GM19397 (cell line): Measurements from ENCODE around the gene SPATS2.
"Not testable (repeated sequence)": the region's sequence is repeated elsewhere in the genome, so short reads cannot be mapped to it uniquely, and the experiment has no call there.

Experiments used
- ATAC-seq: cut with Tn5 transposase; IDR thresholded peaks from one replicate; pipeline ENCODE4 v1.9.1; 2021; ENCODE audit warnings: mild to moderate bottlenecking, moderate library complexity; ENCODE audit not compliant: unreplicated experiment

Gene SPATS2

DNA sequence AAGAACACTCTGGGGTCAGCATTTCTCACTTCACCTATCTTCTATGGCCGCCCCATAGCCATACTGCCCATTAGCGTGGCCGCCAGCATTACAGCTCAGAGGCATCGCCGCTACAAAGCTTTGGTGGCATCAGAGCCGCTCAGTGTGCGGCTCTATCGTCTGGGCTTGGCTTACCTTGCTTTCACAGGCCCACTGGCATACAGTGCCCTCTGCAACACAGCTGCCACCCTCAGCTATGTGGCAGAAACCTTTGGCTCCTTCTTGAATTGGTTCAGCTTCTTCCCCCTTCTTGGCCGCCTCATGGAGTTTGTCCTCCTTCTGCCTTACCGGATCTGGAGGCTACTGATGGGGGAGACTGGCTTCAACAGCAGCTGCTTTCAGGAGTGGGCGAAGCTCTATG, 18.0 kb upstream of the SPATS2 start:
- no peak for ATAC-seq

DNA sequence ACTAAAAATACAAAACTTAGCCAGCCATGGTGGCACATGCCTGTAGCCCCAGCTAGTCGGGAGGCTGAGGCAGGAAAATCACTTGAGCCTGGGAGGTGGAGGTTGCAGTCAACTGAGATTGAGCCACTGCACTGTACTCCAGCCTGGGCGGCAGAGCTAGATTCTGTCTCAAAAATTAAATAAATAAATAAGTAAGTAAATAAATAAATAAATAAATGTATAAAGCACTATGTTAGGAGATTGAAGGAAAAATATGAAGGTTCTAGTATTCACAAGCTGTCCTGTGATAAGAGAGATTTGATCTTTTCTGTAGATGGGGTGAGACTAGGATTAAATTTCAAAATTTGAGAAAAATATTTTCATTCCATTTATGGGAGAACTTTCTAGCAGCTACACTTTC, 14.9 kb upstream of the SPATS2 start:
- no peak for ATAC-seq

DNA sequence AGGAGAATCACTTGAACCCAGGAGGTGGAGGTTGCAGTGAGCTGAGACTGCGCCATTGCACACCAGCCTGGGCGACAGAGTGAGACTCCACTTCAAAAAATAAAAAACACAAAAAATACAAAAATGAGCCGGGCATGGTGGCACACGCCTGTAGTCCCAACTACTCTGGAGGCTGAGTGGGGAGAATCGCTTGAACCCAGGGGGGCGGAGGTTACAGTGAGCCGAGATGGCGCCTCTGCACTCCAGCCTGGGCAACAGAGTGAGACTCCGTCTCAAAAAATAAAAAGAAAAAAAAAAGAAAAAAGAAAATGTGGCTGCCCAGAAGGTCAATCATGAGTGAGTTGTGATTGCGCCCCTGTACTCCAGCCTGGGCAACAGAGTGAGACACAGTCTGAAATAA, 11.3 kb upstream of the SPATS2 start:
- no peak for ATAC-seq

DNA sequence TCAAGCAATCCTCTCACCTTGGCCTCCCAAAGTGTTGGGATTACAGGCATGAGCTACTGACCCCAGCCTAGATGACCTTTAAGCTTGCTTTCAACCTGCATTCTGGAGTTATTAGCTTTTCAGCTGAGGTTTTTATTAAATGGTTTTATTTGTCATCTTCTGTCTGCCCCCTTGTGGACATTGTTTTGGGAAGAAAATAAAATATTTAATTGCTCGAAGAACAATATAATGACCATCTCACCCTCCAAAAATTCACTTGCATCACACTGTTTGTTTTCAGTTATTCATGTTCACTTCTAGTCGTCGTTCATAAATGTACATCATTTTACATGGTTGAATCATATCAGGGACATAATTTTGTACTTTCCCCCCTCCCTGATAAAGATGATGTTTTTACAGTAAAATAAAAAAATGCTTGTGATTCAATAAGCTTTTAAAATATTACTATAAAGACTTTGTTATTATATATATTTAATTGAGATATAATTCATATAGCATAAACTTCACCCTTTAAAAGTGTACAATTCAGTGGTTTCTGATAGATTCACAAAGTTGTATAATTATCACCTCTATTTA, 10.1 kb upstream of the SPATS2 start:
- no peak for ATAC-seq

DNA sequence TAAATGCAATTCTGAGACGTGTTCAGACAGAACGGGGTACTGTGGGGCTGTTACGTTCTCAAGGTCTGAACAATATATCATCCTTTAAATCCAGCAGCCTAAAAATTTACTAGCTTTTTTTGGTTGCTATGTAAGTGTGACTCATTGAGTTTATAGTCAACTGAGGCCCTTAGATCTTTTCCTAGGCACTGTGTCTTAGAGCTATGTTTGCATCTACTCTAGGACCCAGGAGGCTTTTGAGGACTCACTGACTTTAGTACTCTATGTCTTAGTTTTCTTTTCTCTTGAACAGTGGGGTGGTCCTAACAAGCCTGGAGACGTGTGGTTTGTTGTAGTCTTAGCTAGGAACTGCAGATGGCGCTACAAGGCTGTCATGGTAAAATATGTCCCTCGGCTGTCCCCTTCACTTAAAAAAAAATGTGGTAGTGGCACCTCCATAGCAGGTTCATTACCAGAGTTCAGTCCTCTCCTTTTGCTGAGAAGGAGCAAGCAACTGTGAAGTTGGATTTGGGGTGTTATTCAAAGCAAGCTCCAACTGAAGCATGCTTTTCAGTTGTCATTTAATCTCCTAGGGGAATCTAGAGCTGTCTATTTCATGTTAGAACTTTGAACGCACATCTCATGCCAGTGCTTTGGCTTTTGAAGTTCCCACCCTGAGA, 8.7 kb upstream of the SPATS2 start:
- ATAC-seq, result no peak

DNA sequence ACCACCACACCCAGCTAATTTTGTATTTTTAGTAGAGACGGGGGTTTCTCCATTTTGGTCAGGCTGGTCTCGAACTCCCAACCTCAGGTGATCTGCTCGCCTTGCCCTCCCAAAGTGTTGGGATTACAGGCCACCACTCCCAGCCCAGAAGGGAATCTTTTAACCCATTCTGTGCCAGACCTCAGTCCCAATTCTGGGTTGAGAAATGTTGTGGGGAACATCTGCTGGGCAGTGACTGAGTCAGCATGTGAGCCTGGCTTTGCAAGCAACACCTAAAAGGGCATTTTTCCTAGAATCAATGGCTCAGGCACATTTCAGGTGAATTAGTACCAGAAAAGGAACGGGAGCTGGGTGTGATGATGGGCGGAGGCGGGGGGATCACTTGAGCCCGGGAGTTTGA, 7.6 kb upstream of the SPATS2 start:
- no peak for ATAC-seq

DNA sequence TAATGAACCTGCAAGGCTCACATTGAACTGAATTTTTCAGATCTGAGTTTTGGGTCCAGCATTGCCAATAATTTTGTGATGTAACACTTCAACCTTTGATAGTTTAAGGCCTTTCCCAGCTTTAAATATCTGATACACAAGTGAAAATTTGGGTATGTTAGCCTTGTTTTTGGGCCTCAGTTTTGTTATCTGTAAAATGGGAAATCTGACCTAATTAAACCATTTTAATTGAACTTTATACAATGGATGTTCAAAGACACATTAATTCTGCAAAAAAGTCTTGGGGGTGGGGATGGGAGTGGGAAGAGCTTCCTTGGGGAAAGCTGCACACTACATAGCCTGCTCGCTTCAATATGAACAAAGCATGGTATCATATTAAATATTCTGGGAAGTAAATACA, 5.2 kb upstream of the SPATS2 start:
- no peak for ATAC-seq

DNA sequence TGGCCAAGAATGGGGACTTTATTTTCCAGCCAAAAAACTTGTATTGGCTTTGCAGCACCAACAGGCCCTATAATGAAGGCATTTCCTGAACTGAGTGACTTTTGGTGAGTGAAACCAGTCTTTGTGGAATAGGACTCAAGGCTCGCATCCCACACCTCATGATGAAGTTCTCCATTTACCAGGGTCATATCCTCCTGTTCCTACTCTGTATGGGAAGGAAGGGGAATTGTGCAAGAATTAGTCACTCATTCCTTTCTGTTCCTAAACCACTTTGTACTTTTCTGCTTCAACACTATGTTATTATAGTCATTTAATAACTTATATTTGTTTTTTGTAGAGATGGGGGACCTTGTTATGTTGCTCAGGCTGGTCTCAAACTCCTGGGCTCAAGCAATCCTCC, 2.3 kb upstream of the SPATS2 start:
- ATAC-seq, result no peak

DNA sequence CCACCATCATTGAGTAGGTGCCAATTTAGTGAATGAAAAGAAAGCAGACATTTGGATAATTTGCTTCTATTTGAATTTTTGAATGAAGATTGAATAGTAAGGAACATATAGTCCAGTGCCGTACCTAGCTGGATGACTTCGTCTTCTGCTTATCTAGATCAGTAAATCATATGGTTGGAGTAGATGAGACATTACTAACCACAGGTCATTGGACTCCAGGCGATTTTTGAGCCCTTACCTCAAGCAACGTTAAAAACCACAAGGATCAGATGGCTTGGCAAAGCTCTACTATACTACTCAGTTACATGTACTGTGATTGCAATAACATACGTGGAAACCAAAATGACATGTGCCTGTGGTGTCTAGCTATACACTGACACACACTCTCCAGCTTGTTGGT, 1.7 kb upstream of the SPATS2 start:
- ATAC-seq, result no peak

DNA sequence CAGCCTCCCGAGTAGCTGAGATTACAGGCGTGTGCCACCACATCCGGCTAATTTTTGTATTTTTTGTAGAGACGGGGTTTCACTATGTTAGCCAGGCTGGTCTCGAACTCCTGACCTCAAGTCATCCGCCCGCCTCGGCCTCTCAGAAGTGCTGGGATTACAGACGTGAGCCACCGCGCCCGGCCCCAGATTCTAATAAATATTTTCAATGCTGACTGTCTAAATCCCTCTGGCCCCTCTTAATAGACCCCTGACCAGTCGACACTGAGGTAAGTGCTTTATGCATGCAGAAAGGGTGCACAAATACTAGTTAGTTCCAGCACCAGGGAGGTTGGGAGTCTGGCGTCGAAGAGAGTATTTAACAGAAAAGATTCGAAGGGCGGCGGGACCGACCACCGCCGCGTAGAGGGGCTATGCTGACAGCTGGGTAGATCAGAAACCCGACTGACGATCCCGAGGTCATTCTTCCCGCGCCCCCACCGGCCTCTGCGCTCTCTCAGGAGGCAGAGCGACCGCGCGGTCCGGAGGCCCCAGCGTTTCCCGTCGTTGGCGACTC, 1.1 kb upstream of the SPATS2 start:
- ATAC-seq, result no peak

DNA sequence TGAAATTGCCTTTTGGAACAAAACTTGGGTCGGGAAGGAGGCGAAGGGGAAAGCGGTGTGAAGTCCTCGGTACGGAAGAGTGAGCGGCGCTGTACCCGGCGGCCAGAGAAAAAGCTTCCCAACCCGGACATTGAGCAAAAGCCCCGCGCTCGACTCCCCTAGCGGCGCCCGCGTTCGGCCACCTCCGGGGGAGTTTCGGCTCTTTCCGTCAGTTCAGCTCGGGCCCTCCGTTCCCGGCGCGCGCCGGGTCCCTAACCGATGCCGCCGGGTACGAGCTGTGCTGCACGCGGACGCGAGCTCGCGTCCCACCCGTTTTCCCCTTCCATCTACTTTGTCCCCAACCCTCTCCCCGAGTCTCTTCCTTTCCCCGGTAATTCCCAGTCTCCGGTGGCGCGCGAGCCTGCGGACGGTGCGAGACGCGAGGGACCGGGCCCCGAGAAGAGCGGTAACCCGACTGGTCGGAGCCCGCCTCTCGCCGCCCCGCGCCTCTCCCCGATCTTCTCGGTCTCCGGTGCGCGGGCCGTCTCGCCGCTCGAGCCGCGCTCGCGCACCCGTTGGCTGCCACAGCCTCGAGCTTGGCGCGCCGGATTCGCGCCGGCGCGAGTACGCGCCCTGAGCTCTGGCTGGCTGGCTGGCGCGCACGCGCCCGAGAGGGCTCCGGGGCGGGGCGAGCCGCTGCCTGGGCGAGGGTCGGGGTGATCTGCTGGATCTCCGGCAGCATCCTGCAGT, 446 bp upstream of the SPATS2 start:
- ATAC-seq, result peak; percentile 73

DNA sequence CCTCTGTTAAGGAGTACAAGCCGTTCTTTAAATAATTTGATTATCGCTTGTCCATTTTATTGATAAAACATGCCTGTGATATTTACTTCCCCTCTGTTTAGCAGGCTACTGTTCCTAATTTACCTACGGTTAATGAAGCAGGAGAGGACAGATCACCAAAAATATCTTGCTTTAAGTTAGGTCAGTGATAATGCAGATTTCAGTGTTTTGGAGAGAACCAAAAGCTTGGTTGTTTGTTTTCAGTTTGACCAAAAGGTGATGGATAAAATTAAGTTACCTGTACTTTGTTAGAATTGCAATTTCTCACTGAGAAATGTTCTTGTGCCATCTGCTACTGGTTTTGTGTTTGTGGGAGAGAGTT, 958 bp downstream of the SPATS2 start:
- ATAC-seq, result no peak

DNA sequence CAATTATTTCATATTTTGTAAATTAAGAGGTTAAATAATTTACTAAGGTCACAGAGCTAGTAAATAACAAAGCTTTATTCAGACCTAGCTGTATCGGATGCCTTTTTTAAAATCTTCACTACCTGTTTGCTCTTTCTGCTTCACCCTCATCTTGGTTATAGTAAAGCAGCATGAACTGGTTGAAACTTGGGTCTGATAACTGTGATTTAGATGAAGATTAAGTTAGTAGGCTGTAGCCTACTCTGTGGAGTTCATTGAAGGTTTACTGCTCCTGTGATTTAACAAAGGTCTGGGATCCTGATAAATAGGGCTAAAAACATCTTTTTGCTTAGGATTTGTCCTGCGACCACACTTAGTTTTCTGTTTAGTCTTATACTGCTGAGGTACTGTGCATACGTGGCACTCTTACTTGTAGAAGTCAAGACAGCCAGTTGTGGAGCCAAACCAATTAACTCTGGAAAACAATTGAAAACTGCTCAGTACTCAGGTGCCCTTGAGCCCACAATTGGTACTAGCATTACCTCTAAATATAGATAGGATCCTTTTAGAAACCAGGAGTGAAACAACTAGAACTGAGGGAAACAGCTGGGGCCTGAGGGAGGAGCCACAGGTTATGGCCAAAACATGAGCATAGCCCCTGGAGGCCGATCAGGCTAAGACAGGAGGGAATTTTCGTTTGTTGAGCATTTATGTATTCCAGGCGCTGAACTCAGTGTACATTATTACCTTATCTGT, 2.3 kb downstream of the SPATS2 start:
- peak; percentile 25 for ATAC-seq

DNA sequence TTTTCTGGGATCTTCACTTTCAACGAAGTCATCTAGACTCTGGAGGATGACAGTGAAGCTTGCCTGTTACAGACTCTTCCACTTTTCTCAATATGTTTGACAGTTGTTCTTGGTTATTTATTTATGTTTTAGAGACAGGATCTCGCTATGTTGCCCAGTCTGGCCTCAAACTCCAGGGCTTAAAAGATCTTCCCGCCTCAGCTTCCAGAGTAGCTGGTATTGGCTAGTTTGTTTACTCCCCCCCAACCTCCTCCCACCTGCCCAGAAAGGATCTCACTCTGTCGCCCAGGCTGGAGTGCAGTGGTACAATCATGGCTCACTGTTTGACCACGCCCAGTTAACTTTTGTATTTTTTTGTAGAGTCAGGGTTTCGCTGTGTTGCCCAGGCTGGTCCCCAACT, 3.3 kb downstream of the SPATS2 start:
- no peak for ATAC-seq

DNA sequence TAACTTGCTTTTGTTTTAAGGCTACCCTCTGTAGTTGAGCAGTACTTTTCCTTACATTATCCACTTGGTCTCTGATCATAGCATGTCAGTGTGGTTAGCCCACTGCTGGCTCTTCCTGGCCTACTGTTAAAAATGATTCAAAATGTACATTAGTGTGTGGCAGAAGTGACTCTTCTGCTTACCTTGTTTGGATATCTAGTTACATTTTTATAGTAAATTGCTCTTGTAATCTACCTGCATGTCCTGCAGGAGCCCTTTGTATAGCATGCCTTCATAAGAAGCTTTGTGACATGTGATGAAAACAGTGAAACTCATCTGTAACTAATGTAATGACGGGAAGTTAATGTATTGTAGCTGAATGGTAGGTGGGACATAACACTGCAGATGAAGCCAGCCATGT, 8.1 kb downstream of the SPATS2 start:
- no peak for ATAC-seq

DNA sequence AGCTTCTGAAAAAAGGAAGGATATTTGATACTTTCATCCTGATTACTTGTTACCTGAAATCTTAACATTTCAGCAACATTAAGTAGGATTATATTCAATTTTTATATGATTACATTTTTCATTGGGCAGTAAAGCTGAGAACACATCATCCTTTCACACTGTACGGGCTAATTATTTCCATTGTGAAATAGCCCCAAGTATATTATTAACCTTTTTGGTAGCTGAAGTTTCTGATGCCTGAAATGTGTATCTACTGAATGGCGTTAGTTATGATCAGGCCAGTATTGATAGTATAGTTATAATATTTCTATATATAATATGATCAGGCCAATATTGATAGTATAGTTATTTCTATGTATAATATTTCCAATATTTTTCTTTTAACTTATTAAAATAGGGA, 10.1 kb downstream of the SPATS2 start:
- ATAC-seq, result no peak

DNA sequence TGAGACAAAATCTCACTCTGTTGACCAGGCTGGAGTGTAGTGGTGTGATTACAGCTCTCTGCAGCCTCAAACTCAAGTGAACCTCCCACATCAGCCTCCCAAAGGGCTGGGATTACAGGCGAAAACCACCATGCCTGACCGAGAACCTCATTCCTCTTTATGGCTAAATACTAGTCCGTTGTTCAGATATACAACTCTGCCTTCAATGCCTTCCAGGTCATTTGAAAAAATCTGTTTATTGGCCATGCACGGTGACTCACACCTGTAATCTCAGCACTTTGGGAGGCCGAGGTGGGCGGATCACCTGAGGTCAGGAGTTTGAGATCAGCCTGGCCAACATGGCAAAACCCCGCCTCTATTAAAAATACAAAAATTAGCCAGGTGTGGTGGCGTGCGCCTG, 12.9 kb downstream of the SPATS2 start:
- not testable (repeated sequence) for ATAC-seq

DNA sequence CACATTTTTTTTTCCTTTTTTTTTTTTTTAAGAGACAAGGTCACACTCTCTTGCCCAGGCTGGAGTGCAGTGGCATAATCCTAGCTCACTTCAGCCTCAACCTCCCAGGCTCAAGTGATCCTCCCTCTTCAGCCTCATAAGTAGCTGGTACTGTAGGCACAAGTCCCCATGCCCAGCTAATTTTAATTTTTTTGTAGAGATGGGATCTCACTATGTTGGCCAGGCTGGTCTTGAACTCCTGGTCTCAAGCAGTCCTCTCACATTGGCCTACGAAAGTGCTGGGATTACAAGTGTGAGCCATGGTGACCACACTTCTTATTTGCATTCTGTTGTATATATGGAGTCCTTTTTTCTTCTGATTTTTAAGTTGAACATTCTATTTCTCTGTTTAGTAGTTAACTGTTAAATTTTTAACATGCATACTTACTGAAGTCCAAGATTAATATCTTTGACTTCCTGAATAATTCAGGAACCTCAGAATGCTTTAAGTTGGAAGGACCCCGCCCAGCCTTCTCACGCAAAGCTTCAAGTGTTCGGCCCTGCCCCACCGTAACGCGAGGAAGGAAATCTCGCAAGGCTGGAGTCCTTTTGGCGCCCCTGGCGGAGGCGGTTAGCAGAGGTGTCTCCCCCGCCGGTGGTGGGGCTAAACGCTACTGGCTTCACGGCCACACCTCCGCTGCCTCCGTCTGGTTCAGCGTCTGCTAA, 21.6 kb downstream of the SPATS2 start:
- ATAC-seq, result no peak

DNA sequence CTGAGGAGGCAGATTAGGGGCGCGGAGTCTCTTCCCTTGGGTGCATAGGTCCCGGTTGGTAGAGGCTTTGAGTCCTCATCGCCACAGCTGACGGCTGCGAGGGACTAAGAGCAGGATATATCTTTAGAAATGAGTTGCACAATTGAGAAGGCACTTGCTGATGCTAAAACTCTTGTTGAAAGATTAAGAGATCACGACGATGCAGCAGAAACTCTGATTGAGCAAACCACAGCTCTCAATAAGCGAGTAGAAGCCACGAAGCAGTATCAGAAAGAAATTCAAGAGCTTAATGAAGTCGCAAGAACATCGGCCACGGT, 22.1 kb downstream of the SPATS2 start:
- ATAC-seq, result no peak

DNA sequence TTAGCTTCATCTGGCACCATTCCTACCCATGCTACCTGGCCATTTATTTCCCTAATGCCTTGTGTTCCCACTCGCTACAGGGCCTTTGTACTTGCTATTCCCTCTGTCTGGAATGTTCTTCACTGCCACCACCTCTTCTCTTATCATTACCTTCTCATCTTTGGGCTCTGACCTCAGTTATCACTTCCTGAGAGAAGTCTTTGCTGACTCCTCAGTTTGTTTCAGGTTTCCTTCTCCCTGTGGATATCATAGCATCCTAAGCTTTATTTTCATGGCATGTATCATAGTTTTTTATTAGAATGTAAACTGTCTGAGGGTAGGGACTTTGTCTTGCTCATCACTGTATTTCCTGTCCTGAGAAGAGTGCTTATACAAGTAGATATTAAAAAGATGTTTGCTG, 29.7 kb downstream of the SPATS2 start:
- no peak for ATAC-seq

DNA sequence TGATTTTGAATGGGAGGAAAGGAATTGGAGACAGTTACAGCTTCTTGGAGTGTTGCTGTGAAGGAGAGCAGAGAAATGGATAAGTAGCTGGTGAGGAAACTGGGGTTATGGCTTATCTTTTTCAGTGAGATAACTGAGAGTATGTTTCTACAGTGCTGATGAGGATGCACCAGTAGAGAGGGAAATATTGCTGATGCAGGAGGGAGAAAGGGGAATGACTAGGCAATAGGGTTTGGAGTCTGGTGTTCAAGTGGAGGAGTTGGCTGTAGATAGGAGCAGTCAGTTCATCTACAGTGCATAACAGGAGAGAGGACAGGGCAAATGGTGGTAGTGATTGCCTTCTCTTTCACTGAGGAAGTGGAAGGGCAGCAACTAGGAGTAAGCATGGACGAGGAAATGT, 33.0 kb downstream of the SPATS2 start:
- ATAC-seq, result no peak
